RKO (cell line): ENCODE results near the gene CD37.

Experiments
- DNase-seq: peaks from one replicate; pipeline ENCODE4 v3.0.0-alpha.2; 2016; ENCODE audit warnings: low spot score

Gene CD37

GRCh38 chr19:49378512-49378911 is 43.3 kb downstream of the CD37 start:
- DNase-seq: no peak

DNA sequence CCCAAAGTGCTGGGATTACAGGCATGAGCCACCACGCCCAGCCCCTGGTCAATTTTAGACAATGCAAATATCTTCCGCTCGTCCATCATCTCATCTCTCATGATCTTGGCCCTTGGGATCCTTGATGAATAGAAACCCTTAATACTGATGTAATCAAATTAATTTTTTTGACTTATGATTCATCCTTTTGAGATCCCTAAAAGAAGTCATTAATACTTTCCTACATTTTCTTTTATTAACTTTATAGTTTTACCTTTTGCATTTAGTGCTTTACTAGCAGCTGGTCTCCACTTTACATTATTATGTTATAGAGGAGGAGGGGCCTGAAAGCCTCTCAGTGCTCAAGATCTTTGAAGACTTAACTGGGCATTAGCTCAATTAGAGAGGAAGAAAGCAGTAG is 45.2 kb downstream of the CD37 start:
- DNase-seq: no peak

DNA sequence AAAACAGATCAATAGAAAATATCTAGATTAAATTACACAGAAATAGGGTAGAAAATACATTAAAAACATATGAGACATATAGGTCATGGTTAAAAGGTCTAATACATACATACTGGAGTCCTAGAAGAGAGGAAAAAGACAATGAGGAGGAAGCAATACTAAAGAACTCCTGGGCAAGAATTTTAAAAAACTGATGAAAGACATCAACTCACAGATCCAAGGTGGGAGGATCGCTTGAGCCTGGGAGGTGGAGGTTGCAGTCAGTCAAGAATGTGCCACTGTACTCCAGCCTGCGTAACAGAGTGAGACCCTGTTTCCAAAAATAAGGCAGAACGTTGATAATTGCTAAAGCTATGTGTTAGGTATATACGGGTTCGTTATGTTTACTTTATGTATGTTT is 47.4 kb downstream of the CD37 start:
- no peak for DNase-seq

GRCh38 chr19:49383599-49383998 is 48.4 kb downstream of the CD37 start:
- no peak for DNase-seq

DNA sequence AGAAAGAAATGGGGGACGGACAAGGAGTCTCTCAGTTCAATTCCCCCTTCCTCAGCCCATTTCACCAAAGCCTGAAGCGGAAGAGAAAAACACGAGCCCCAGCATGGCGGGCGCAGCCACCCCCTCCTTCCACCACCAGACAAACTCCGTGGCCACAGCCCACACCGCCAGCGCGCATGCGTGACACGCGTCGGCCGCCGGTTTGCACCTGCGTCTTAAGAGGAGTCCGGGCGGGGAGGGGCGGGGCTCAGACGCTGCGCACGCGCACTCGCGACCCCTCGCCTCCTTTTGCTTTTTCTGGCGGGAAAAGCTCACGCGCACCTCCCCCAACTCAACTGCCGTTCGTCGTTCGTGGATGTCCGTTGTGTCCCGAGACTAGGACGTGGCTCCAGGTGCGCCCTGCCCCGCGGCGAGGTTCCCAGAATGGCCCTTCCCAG is 52.7 kb downstream of the CD37 start, which contains the start of gene KASH5:
Gene KASH5, plus strand, starts transcription at position 314 of the 437 bp plus-strand sequence. CDS start 2,635 bp downstream, outside the sequence.
- DNase-seq: no peak

GRCh38 chr19:49389406-49389805 is 54.2 kb downstream of the CD37 start:
- DNase-seq: no peak
